GM12878 (cell line): ENCODE data around the gene CAMK4. TPM values are rescaled to one million over a fixed set of nuclear protein-coding genes. Genes with fewer than 3 reads are reported as not detected.

ENCODE experiments used
- ATAC-seq: fragments of 200-7000 bp; cut with Tn5 transposase; 3 replicates; pipeline ENCODE4 v1.9.1; 2020; ENCODE audit warnings: mild to moderate bottlenecking, moderate library complexity
- BruUV-seq: library from RNA; stranded (reverse); fragments of 400-500 nt; replicated peaks from 2 replicates; lab custom pipeline; 2021; lab: Mats Ljungman, UMichigan
- CTCF ChIA-PET: fragments of 300-600 bp; sonication (Branson Sonifier 250); formaldehyde crosslinking; extraction: SDS; loops from one replicate; lab custom pipeline; 2021; ENCODE audit warnings: inconsistent platforms; lab: Yijun Ruan, JAX
- POLR2A ChIA-PET: fragments of 350-600 bp; formaldehyde crosslinking; extraction: SDS; loops from one replicate; lab custom pipeline; 2021; ENCODE audit warnings: inconsistent platforms; lab: Charles Lee
- RAD21 ChIA-PET: fragments of 300-600 bp; sonication (Branson Sonifier 250); formaldehyde crosslinking; loops from one replicate; lab custom pipeline; 2023; ENCODE audit warnings: antibody characterized with exemption; ENCODE audit not compliant: unreplicated experiment; lab: Charles Lee
- SMC1A ChIA-PET: fragments of 300-600 bp; sonication (Branson Sonifier 250); formaldehyde crosslinking; loops from one replicate; lab custom pipeline; 2023; ENCODE audit not compliant: unreplicated experiment, uncharacterized antibody; lab: Charles Lee
- DNase-seq: peaks from one replicate; pipeline ENCODE4 v3.0.0-alpha.2; 2011; ENCODE audit warnings: low read depth, low spot score
- FAIRE-seq: peaks from 3 replicates; lab custom pipeline; 2011; peaks lifted over from hg19 to GRCh38; lab: Jason Lieb, UNC
- H2AFZ ChIP-seq: 2 replicates; pipeline ENCODE4 v1.6.0; 2011; ENCODE audit warnings: low read depth, low read length, control low read depth; ENCODE audit not compliant: control insufficient read depth
- H3K27ac ChIP-seq: 2 replicates; pipeline ENCODE4 v1.5.1; 2011; ENCODE audit warnings: control low read depth; ENCODE audit not compliant: control insufficient read depth, insufficient read depth
- H3K27me3 ChIP-seq, 2 experiments: replicated peaks in 1 of 2; 2 replicates each; pipeline versions ENCODE4 v1.6.0 to v1.6.1; 2011; ENCODE audit warnings: low read length in 1 of 2; ENCODE audit not compliant: control insufficient read depth in 2 of 2, insufficient read depth in 2 of 2
- H3K36me3 ChIP-seq, 2 experiments: 2 replicates each; pipeline ENCODE4 v1.5.1; 2011; ENCODE audit warnings: low read length in 1 of 2; ENCODE audit not compliant: control insufficient read depth in 2 of 2, insufficient read depth in 2 of 2
- H3K4me1 ChIP-seq: 2 replicates; pipeline ENCODE4 v1.6.1; 2011; ENCODE audit warnings: mild to moderate bottlenecking, low read length, moderate library complexity, mixed read lengths; ENCODE audit not compliant: control insufficient read depth, insufficient read depth
- H3K4me2 ChIP-seq: 2 replicates; pipeline ENCODE4 v1.6.0; 2011; ENCODE audit warnings: control low read depth; ENCODE audit not compliant: control insufficient read depth, insufficient read depth
- H3K4me3 ChIP-seq: fragments of 200-600 bp; sonication (generic); 2 replicates; pipeline ENCODE4 v1.5.1; 2016
- H3K79me2 ChIP-seq: 2 replicates; pipeline ENCODE4 v1.6.0; 2011; ENCODE audit warnings: low read length; ENCODE audit not compliant: control insufficient read depth, insufficient read depth
- H3K9ac ChIP-seq: 2 replicates; pipeline ENCODE4 v1.8.0; 2011; ENCODE audit warnings: low read length, control low read depth, mixed read lengths; ENCODE audit not compliant: control insufficient read depth, insufficient read depth
- H3K9me3 ChIP-seq: replicated peaks from 3 replicates; pipeline ENCODE4 v1.5.1; 2011; ENCODE audit warnings: mild to moderate bottlenecking, low read length; ENCODE audit not compliant: control insufficient read depth, insufficient read depth
- H4K20me1 ChIP-seq: 2 replicates; pipeline ENCODE4 v1.6.0; 2011; ENCODE audit not compliant: control insufficient read depth, insufficient read depth
- GABPA ChIP-seq: IDR thresholded peaks from 2 replicates; pipeline ENCODE4 v1.6.1; 2014; ENCODE audit warnings: antibody characterized with exemption, low read depth, mild to moderate bottlenecking, inconsistent platforms
- HDGF ChIP-seq: fragments of 450-650 bp; IDR thresholded peaks from 2 replicates; pipeline ENCODE4 v1.6.1; 2016; ENCODE audit warnings: antibody characterized with exemption
- JUND ChIP-seq: IDR thresholded peaks from 2 replicates; pipeline ENCODE4 v1.6.1; 2012; ENCODE audit warnings: low read depth, mild to moderate bottlenecking, low read length, improper control_type of control experiment, moderate library complexity
- KLF5 ChIP-seq: fragments of 450-650 bp; IDR thresholded peaks from 2 replicates; pipeline ENCODE4 v1.6.1; 2014; ENCODE audit warnings: mild to moderate bottlenecking; ENCODE audit not compliant: partially characterized antibody
- LARP7 ChIP-seq: fragments of 450-650 bp; IDR thresholded peaks from 2 replicates; pipeline ENCODE4 v1.6.1; 2017; ENCODE audit warnings: mild to moderate bottlenecking
- NFIC ChIP-seq: IDR thresholded peaks from 2 replicates; pipeline ENCODE4 v1.6.1; 2012; ENCODE audit warnings: low read depth, mild to moderate bottlenecking, inconsistent platforms, low read length, moderate library complexity
- NFXL1 ChIP-seq: fragments of 450-650 bp; IDR thresholded peaks from 2 replicates; pipeline ENCODE4 v1.6.1; 2017; ENCODE audit warnings: antibody characterized with exemption, mild to moderate bottlenecking, borderline replicate concordance
- NFYA ChIP-seq: IDR thresholded peaks from 2 replicates; pipeline ENCODE4 v1.6.1; 2011; ENCODE audit warnings: low read depth, mild to moderate bottlenecking, low read length, improper control_type of control experiment, borderline replicate concordance
- NR2F1 ChIP-seq: fragments of 450-650 bp; conservative IDR thresholded peaks from 2 replicates; pipeline ENCODE4 v1.6.1; 2017; ENCODE audit warnings: mild to moderate bottlenecking
- PAX8 ChIP-seq: fragments of 450-650 bp; IDR thresholded peaks from 2 replicates; pipeline ENCODE4 v1.6.1; 2017; ENCODE audit warnings: mild to moderate bottlenecking, moderate library complexity
- SPI1 ChIP-seq: IDR thresholded peaks from 2 replicates; pipeline ENCODE4 v1.6.1; 2011; ENCODE audit warnings: low read depth, mild to moderate bottlenecking, low read length, moderate library complexity, borderline replicate concordance; ENCODE audit not compliant: insufficient read depth
- SREBF1 ChIP-seq: IDR thresholded peaks from 2 replicates; pipeline ENCODE4 v1.6.1; 2012; ENCODE audit warnings: mild to moderate bottlenecking, low read length
- ZBTB40 ChIP-seq: fragments of 450-650 bp; IDR thresholded peaks from 2 replicates; pipeline ENCODE4 v1.6.1; 2016; ENCODE audit warnings: mild to moderate bottlenecking, moderate library complexity, borderline replicate concordance
- ZNF24 ChIP-seq: fragments of 450-650 bp; IDR thresholded peaks from 2 replicates; pipeline ENCODE4 v1.6.1; 2017; ENCODE audit warnings: antibody characterized with exemption, mild to moderate bottlenecking
- WGBS: methylation state at CpG from one replicate; pipeline ENCODE4 v1.1.6; 2016; ENCODE audit warnings: low lambda C conversion rate; ENCODE audit not compliant: insufficient replicate concordance, insufficient coverage; ENCODE audit errors: missing lambda C conversion rate; 5-methylcytosine and 5-hydroxymethylcytosine counted together
- in situ Hi-C: fragments of 300-500 bp; cut with MboI; formaldehyde crosslinking; loops from 9 replicates; pipeline ENCODE4 v1.14.3; 2018; ENCODE audit warnings: mixed read lengths
- intact Hi-C: fragments of 100-400 bp; cut with micrococcal nuclease; formaldehyde crosslinking; loops from one replicate; pipeline ENCODE4 v1.14.2; 2022; ENCODE audit not compliant: unreplicated experiment
- polyA plus RNA-seq, 11 experiments: library from polyadenylated mRNA; depleted of rRNA in 4 of 11; unstranded in 6 of 11; stranded (reverse) in 5 of 11; fragments of >200 nt; fragmentation: Nextera tagmentation in 4 of 11; fragmentation: Illumina TruSeq in 1 of 11; extraction: Ambion mirVana in 4 of 11; extraction: Trizol in 1 of 11; gene quantifications; 1 replicate in 1 of 11; 2 replicates in 10 of 11; pipeline versions ENCODE4 v1.2.1 to v1.2.3, GENCODE V29; 2011 to 2016; ENCODE audit warnings: inconsistent platforms in 2 of 11, missing spikeins in 2 of 11, low read depth in 1 of 11
- total RNA-seq, 4 experiments: library from RNA; depleted of rRNA in 3 of 4; stranded (reverse); fragments of >200 nt in 3 of 4; fragmentation: Illumina TruSeq in 1 of 4; extraction: Trizol in 1 of 4; gene quantifications; 2 replicates each; pipeline versions ENCODE4 v1.2.1 to v1.2.3, GENCODE V29; 2013 to 2021
- TF ChIP-seq, protein P1 (sequence below): fragments of 450-650 bp; IDR thresholded peaks from 2 replicates; pipeline ENCODE4 v1.6.1; 2016; ENCODE audit warnings: mild to moderate bottlenecking
- TF ChIP-seq, protein P2 (sequence below): fragments of 450-650 bp; IDR thresholded peaks from 2 replicates; pipeline ENCODE4 v1.6.1; 2014; ENCODE audit warnings: mild to moderate bottlenecking
- TF ChIP-seq, protein P3 (sequence below): fragments of 450-650 bp; IDR thresholded peaks from 2 replicates; pipeline ENCODE4 v1.6.1; 2016; ENCODE audit warnings: mild to moderate bottlenecking

The CAMK4 gene
- total and polyA plus RNA-seq, 10 of the 15 experiments (the other 5 are each of a cell fraction or from before 2014, with no cell fraction given) = 13.3 to 51.9 (median 35.3) TPM

- FAIRE-seq = no peak
- peak overlapping the region; percentile 36 for H3K4me2 ChIP-seq
- SMC1A ChIA-PET = interaction anchor here (0.6 to 23.4 kb wide), 4 partner anchors 8 to 401 kb away, joined by 3 to 608 read pairs (median 104); partner anchors contain the start of gene CAMK4
- BruUV-seq = no TSS peak
- H3K9me3 ChIP-seq = no peaks in the 10 kb centered on the region
- in situ Hi-C loops (loop anchor here (25.0 kb wide), 1 partner anchor 497 kb away; the partner anchor contains the start of genes SLC25A46 and TMEM232), intact Hi-C loops (no loop called here)
- RAD21 ChIA-PET = interaction anchor here (1.5 to 21.9 kb wide), 3 partner anchors 9 to 44 kb away, joined by 3 to 443 read pairs (median 20); no protein-coding TSS in a partner anchor
- POLR2A ChIA-PET = interaction anchor here (5.7 kb wide), 1 partner anchor 19 kb away, joined by 61 read pairs; no protein-coding TSS in a partner anchor
- no peaks in the 10 kb centered on the region for H3K27me3 ChIP-seq
- no peak overlapping the region for H3K4me3 ChIP-seq
- CTCF ChIA-PET = interaction anchor here (4.2 to 16.0 kb wide), 2 partner anchors 11 to 17 kb away, joined by 18 to 263 read pairs; partner anchors contain the start of gene CAMK4
- peak; percentile 29 for ATAC-seq
- H3K79me2 ChIP-seq = peaks cover 95% of the 10 kb centered on the region
- H4K20me1 ChIP-seq = no peaks in the 10 kb centered on the region
- no peak overlapping the region for H3K9ac ChIP-seq
- DNase-seq = no peak
- H2AFZ ChIP-seq = no peak overlapping the region
- H3K27ac ChIP-seq = peak overlapping the region; percentile 2; the same call in 1 of the 2 replicates
- peaks cover 62% of the 10 kb centered on the region for H3K4me1 ChIP-seq
- H3K36me3 ChIP-seq = peaks cover 2 to 3% of the 10 kb centered on the region in 2 experiments; a peak in 1 of 4 replicates
- WGBS = 79% methylated on average over 2 of the region's 2 CpGs
- TF ChIP-seq NR2F1 = no peak
- TF ChIP-seq NFYA = no peak
- no peak for TF ChIP-seq ZNF24
- TF ChIP-seq ZBTB40 = no peak
- TF ChIP-seq, protein P1, sequence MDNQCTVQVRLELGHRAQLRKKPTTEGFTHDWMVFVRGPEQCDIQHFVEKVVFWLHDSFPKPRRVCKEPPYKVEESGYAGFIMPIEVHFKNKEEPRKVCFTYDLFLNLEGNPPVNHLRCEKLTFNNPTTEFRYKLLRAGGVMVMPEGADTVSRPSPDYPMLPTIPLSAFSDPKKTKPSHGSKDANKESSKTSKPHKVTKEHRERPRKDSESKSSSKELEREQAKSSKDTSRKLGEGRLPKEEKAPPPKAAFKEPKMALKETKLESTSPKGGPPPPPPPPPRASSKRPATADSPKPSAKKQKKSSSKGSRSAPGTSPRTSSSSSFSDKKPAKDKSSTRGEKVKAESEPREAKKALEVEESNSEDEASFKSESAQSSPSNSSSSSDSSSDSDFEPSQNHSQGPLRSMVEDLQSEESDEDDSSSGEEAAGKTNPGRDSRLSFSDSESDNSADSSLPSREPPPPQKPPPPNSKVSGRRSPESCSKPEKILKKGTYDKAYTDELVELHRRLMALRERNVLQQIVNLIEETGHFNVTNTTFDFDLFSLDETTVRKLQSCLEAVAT = 0 out of 2 replicates have a peak, but pooled peaks have one; percentile 25
- TF ChIP-seq KLF5 = no peak
- 0 out of 2 replicates have a peak, but pooled peaks have one; percentile 74 for TF ChIP-seq PAX8
- no peak for TF ChIP-seq NFIC
- TF ChIP-seq SREBF1 = no peak
- TF ChIP-seq, protein P2, sequence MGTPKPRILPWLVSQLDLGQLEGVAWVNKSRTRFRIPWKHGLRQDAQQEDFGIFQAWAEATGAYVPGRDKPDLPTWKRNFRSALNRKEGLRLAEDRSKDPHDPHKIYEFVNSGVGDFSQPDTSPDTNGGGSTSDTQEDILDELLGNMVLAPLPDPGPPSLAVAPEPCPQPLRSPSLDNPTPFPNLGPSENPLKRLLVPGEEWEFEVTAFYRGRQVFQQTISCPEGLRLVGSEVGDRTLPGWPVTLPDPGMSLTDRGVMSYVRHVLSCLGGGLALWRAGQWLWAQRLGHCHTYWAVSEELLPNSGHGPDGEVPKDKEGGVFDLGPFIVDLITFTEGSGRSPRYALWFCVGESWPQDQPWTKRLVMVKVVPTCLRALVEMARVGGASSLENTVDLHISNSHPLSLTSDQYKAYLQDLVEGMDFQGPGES = no peak
- no peak for TF ChIP-seq GABPA
- TF ChIP-seq, protein P3, sequence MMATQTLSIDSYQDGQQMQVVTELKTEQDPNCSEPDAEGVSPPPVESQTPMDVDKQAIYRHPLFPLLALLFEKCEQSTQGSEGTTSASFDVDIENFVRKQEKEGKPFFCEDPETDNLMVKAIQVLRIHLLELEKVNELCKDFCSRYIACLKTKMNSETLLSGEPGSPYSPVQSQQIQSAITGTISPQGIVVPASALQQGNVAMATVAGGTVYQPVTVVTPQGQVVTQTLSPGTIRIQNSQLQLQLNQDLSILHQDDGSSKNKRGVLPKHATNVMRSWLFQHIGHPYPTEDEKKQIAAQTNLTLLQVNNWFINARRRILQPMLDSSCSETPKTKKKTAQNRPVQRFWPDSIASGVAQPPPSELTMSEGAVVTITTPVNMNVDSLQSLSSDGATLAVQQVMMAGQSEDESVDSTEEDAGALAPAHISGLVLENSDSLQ = no peak
- peak; percentile 97 for TF ChIP-seq SPI1
- peak; percentile 40; the same call in 1 of the 2 replicates for TF ChIP-seq HDGF
- no peak for TF ChIP-seq NFXL1
- TF ChIP-seq LARP7 = no peak
- no peak for TF ChIP-seq JUND
Measured at GRCh38 chr5:111234125-111234524, 9.9 kb downstream of the CAMK4 start.
